ENCODE measurements around the gene RGS3. TPM values are rescaled to one million over a fixed set of nuclear protein-coding genes. Genes with fewer than 3 reads are reported as not detected.

RGS3 gene
- total and polyA plus RNA-seq, 10 of the 15 experiments (the other 5 are each of a cell fraction or from before 2014, with no cell fraction given): 2.9 to 138 (median 28.8) TPM

- SMC1A ChIA-PET (ENCODE audit: uncharacterized antibody, unreplicated experiment): interaction anchor here (2.2 kb wide), 1 partner anchor 34 kb away, joined by 5 read pairs; no protein-coding TSS in a partner anchor
- no peaks in the 10 kb centered on the region for H3K79me2 ChIP-seq (ENCODE audit: control insufficient read depth, insufficient read depth, low read length)
- TF ChIP-seq E2F4 (IDR thresholded peaks at IDR 0.05; ENCODE audit: low read depth, low read length) (no peak), CREB1 (IDR thresholded peaks at IDR 0.05; ENCODE audit: low read depth) (no peak), EED (IDR thresholded peaks at IDR 0.05; ENCODE audit: low read depth) (no peak), YY1 (IDR thresholded peaks at IDR 0.05; ENCODE audit: low read depth, low read length) (no peak), SUPT20H (IDR thresholded peaks at IDR 0.05; ENCODE audit: borderline replicate concordance, control insufficient read depth, low read depth, low read length) (no peak), PBX3 (IDR thresholded peaks at IDR 0.05; ENCODE audit: insufficient replicate concordance, low read depth, low read length) (no peak), MYC (IDR thresholded peaks at IDR 0.05; ENCODE audit: insufficient read depth, insufficient read length, insufficient replicate concordance, low read length, severe bottlenecking) (no peak), BRCA1 (IDR thresholded peaks at IDR 0.05; ENCODE audit: low read depth, low read length) (no peak), CTCF (IDR thresholded peaks at IDR 0.05 in 2 of 3, conservative IDR thresholded peaks at IDR 0.05 in 1 of 3; ENCODE audit: control insufficient read depth in 2 of 3, extremely low read depth in 1 of 3, insufficient read depth in 1 of 3, low read depth in 3 of 3, low read length in 3 of 3) (no peak), SP1 (IDR thresholded peaks at IDR 0.05; ENCODE audit: low read depth, low read length) (no peak), TCF3 (IDR thresholded peaks at IDR 0.05; ENCODE audit: borderline replicate concordance, insufficient read depth, low read depth, low read length) (no peak), SIX5 (IDR thresholded peaks at IDR 0.05; ENCODE audit: low read depth, low read length, severe bottlenecking) (no peak), ATF3 (IDR thresholded peaks at IDR 0.05; ENCODE audit: borderline replicate concordance, extremely low read depth, low read depth, low read length) (no peak), NBN (IDR thresholded peaks at IDR 0.05) (no peak), MYB (IDR thresholded peaks at IDR 0.05; ENCODE audit: borderline replicate concordance, low read depth, low read length) (no peak)
- DNase-seq (ENCODE audit: low read depth, low spot score) (no peak), ATAC-seq (no peak), FAIRE-seq (no peak)
- CTCF ChIA-PET: interaction anchor here (1.7 to 4.9 kb wide), 2 partner anchors 18 to 35 kb away, joined by 5 to 27 read pairs; no protein-coding TSS in a partner anchor
- in situ Hi-C loops (cut with MboI) (no loop called here), intact Hi-C loops (cut with micrococcal nuclease; ENCODE audit: unreplicated experiment) (no loop called here)
- H2AFZ ChIP-seq (ENCODE audit: control insufficient read depth, low read depth, low read length): no peak overlapping the region
- WGBS (ENCODE audit: insufficient coverage, insufficient replicate concordance, low lambda C conversion rate, missing lambda C conversion rate): 45% methylated on average over 16 of the region's 16 CpGs
- no peak overlapping the region for H3K4me2 ChIP-seq (ENCODE audit: control insufficient read depth, insufficient read depth)
- H3K27ac ChIP-seq (ENCODE audit: control insufficient read depth, insufficient read depth): no peak overlapping the region
- H3K4me1 ChIP-seq (ENCODE audit: control insufficient read depth, insufficient read depth, low read length): peaks cover 14% of the 10 kb centered on the region
- no TSS peak for BruUV-seq (replicated peaks)
- no peaks in the 10 kb centered on the region for H3K9me3 ChIP-seq (replicated peaks; ENCODE audit: control insufficient read depth, insufficient read depth, low read length)
- H3K36me3 ChIP-seq (ENCODE audit: control insufficient read depth in 2 of 2, insufficient read depth in 2 of 2, low read length in 1 of 2): no peaks in the 10 kb centered on the region
- RAD21 ChIA-PET (ENCODE audit: unreplicated experiment): interaction anchor here (1.1 kb wide), 1 partner anchor 34 kb away, joined by 3 read pairs; no protein-coding TSS in a partner anchor
- no peak overlapping the region for H3K9ac ChIP-seq (ENCODE audit: control insufficient read depth, insufficient read depth, low read length)
- H4K20me1 ChIP-seq (ENCODE audit: control insufficient read depth, insufficient read depth): no peaks in the 10 kb centered on the region
- no peaks in the 10 kb centered on the region for H3K27me3 ChIP-seq (replicated peaks in 1 of 2; ENCODE audit: control insufficient read depth in 2 of 2, insufficient read depth in 2 of 2, low read length in 1 of 2)
- H3K4me3 ChIP-seq: no peak overlapping the region
- POLR2A ChIA-PET: no interaction called here
These were observed 157.0 kb downstream of the RGS3 start for GRCh38 chr9:113620377-113621161.

All from GM12878 (cell line).